Hindlimb muscle (tissue), 1 donor: Measurements from ENCODE around the gene PPM1G. TPM values are rescaled to one million over a fixed set of nuclear protein-coding genes. Genes with fewer than 3 reads are reported as not detected.
"Not testable (repeated sequence)": the region's sequence is repeated elsewhere in the genome, so short reads cannot be mapped to it uniquely, and the experiment has no call there.

ENCODE experiments used
- DNase-seq: peaks from one replicate; pipeline ENCODE4 v3.0.0-alpha.2; 2013
- polyA plus RNA-seq: library from polyadenylated mRNA; unstranded; fragments of 120-200 nt; gene quantifications from one replicate; pipeline ENCODE4 v1.2.1, GENCODE V29; 2013; ENCODE audit not compliant: insufficient read length

The PPM1G gene, protein sequence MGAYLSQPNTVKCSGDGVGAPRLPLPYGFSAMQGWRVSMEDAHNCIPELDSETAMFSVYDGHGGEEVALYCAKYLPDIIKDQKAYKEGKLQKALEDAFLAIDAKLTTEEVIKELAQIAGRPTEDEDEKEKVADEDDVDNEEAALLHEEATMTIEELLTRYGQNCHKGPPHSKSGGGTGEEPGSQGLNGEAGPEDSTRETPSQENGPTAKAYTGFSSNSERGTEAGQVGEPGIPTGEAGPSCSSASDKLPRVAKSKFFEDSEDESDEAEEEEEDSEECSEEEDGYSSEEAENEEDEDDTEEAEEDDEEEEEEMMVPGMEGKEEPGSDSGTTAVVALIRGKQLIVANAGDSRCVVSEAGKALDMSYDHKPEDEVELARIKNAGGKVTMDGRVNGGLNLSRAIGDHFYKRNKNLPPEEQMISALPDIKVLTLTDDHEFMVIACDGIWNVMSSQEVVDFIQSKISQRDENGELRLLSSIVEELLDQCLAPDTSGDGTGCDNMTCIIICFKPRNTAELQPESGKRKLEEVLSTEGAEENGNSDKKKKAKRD
- 57.8 TPM for polyA plus RNA-seq

DNA sequence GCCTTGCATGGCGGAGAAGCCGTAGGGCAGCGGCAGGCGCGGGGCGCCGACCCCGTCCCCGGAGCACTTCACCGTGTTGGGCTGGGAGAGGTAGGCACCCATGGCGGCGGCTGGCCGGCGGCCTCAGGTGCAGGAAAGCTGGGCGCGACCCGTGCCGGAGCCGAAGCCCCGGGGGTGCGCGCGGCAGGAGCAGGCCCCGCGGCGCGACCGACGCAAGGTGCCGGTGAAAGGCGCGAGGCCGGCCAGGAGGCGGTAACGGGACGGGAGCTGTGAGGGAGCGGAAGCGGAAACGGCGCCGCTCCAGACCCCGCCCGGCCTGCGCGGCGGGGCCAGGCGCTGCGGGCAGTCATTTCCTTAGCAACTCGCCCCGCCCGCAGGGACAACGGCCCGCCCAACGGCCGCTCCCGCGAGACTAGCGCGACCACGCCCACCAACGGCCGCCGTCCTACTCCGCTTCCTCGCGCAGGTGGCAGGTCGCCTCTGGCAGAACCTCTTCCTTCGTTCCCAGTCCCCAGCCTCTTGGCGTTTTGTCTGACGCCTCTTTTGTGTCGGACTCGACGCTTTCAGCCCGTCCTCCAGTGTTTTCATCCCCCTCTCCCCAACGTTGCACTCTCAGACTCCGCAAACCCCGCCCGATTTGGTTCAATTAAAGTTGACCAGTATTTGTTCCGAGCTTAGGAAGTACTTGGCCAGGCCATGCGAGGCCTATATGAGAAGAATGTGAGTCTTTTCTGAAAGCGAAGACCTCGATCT is at the start of gene PPM1G:
Gene PPM1G, minus strand, starts transcription at position 271 of the 753 bp plus-strand sequence. Its CDS starts 169 bp downstream, at position 102.
- DNase-seq: peak; percentile 95

DNA sequence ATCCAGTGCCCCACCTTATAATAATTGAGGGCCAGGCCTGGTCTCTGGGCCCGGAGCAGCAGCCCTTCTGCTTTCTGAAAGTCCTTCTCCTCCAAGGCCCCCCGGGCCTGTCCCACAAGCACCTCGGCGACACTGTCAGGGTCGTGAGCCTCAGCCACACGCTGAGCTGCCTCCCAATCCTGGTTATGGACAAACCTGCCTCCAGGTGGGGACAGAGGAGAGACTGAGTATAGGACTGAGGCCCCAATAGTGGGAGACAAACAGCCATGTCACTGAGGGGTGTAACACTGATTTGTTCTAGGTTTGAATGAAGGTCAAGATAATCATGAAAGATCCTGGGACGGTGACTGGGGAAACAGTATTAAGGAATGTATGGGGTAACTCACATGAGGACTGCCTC is 44.6 kb upstream of the PPM1G start:
- DNase-seq: no peak

DNA sequence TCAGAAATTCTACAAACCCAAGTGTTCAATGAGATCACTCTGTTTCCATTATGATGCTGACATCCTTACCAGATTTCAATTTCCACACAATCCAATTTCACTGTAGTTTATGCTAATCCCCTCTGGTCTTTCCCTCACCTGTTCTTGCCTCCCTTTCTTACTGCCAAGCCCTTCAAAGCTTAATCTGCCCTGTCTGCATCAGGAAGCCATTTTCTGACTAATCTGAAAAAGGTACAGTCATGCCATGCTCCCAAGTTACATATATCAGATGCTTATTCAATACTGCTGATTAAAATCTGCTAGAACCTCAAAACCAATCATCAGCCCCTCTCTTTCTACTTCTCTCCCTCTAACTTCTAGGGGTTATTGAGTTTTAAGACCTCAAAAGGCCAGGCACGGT is 41.7 kb upstream of the PPM1G start:
- DNase-seq: no peak

DNA sequence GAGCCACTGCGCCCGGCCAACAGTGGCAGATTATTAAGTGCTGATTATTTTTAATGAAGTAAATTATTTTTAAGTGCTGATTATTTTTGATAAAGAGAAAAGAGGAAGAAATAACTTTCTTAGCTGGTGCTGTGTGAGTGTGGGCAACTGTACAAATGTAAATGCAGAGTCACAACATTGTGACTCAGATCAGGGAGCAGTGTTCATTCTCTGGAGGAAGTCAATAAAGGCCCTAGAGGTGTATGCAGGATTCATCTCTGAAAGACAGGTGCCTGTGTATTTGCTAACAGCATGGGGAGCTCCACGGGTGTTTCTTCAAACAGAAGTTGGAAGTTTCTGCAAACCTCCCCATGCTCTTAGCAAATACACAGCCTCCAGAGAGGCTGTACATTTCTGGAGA is 39.0 kb upstream of the PPM1G start:
- DNase-seq: no peak

DNA sequence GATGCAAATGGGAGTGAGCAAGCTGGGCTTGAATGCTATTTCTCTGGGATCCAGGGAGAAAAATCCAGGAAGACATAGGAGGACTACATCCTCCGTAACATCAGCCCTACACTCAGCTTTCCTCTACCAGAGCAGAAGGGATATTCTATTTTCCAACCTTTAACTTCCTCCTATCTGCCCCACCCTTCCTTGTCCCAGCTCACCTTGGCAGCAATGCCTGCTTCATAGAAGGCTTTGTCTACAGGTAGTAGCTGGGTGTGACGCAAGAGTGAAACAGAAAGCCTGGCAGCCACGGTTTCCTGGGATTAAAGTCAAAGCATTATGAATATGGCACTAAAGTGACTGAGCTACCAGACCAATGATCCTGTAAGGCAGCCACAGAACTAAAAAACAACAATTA is 36.7 kb upstream of the PPM1G start:
- no peak for DNase-seq

DNA sequence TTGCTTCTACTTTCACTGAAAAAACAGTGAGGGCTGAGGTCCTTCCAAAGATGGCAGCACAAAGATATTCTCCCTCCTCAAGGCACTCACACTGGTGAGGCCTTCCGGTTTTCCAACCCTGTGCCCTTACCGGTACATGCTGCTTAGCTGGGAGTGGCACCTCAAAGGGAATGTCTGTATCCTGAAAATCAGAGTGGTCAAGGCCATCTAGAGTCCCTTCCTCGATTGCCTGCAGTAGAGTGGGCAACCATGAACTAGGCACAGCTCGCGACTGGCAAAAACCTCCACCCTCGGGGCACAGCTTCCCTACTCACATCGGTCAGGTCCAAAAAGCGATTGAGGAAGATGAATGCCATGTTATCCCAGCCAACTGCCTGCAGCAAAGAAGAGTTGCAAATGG is 36.2 kb upstream of the PPM1G start:
- DNase-seq: no peak

DNA sequence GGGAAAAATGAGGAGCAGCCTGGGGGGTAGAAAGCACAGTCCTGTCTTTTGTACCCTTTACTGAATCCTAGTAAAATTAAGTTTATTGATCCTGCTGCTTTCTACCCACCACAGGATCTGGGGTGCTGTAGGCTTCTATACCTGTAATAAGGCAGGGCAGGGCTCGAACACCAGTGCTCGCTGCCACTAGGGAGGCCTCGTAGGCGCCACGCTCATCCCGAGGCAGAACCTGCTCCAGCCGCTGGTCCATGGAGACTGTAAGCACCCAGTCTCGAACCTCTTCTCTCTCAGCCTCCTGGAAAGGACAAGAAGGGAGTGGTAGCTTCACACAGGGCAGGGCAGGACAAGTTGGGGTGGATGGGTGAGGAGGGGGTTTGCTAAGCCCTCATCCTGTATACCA is 35.8 kb upstream of the PPM1G start:
- no peak for DNase-seq

DNA sequence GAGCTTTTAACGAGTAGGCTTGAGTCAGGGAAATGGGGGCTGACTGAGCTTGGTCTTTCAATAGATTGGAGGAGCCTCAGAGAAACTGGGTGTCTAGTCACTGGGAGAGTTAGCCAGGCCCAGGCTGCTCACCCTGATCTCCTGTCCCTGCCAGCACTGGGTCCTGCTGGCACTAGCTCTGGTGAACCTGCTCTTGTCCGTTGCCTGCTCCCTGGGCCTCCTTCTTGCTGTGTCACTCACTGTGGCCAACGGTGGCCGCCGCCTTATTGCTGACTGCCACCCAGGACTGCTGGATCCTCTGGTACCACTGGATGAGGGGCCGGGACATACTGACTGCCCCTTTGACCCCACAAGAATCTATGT is 33.5 kb upstream of the PPM1G start:
- DNase-seq: no peak

DNA sequence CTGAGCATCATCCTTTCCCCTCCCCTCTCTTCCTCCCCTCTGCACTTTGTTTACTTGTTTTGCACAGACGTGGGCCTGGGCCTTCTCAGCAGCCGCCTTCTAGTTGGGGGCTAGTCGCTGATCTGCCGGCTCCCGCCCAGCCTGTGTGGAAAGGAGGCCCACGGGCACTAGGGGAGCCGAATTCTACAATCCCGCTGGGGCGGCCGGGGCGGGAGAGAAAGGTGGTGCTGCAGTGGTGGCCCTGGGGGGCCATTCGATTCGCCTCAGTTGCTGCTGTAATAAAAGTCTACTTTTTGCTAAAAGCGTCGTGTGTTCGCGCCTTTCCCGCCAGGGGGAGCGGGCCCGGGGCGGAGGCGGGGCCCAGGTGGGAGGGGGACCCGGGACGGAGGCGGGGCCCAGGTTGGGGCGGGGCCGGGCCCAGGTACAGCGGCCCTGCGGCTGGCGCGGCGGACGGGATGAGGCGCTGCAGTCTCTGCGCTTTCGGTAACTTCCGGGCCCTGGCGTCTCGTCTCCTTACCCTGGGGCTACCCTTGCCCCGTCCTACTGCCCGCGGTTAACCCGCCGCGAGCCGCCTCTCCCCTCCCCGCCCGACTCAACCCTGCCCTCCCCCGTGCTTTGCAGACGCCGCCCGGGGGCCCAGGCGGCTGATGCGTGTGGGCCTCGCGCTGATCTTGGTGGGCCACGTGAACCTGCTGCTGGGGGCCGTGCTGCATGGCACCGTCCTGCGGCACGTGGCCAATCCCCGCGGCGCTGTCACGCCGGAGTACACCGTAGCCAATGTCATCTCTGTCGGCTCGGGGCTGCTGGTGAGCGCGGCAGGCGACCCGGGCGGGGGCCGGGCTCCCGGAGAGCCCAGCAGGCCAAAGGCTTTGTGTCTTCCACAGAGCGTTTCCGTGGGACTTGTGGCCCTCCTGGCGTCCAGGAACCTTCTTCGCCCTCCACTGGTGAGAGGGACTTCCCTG is 32.8 kb upstream of the PPM1G start, which contains the start of gene KRTCAP3:
Gene KRTCAP3, plus strand, starts transcription at position 424 of the 962 bp plus-strand sequence. Its CDS starts 32 bp downstream, at position 456.
- DNase-seq: no peak

DNA sequence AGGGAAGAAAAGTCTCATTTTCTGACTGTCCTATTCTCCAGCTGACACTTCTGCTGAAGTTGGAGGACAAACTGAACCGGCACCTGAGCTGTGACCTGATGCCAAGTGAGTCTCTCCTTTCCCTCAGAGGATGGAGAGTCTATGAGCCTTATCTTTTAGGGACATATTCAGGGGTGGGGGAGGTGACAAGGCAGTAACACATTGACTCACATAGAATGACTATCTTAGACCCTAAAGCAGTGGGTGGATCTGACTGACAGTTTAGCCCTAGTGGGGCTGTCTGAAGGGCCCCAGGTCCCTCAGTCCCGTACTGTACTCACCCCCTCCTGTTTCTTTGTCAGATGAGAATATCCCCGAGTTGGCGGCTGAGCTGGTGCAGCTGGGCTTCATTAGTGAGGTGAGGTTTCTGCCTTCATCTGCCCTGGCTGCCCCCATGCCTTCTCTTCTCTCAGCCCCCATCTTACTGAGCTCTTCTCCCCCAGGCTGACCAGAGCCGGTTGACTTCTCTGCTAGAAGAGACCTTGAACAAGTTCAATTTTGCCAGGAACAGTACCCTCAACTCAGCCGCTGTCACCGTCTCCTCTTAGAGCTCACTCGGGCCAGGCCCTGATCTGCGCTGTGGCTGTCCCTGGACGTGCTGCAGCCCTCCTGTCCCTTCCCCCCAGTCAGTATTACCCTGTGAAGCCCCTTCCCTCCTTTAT is 32.0 kb upstream of the PPM1G start:
- no peak for DNase-seq

DNA sequence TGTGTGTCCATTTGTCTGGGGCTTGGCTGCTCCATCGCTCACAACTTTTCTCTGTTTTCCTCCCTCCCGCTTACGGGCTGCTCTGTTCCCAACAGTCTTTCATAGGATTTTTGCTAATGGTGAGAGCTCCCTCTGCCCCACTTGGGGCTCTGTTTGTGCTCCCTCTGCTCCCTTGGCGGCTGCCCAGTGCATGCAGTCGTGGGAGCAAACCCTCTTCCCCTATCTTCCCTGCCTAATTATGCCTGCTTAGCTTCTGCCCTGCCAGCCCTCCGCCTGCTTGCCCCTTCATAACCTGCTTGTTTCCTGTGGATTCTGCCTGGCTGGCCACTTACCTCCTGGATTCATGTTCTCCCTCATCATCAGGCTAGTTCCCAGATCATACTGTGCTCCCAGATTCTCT is 26.2 kb upstream of the PPM1G start:
- DNase-seq: no peak

DNA sequence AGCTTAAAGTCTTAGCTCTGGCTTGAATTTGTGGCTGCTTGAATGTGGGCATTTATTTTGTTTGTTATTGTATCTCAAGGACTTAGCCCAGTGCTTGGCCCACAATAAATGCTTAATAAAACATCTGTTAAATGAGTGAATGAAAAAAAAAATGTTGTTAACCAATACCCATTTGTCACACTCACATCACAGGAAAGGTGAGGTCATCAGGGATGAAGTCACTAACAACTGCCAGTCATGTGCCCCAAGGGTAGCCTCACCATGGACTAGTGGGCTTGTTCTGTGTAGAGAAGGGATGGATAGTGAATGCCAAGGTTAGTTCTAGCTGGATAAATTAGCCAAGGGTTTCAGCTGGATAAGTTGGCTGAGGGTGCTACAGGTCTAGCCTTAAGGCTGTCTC is 22.0 kb upstream of the PPM1G start:
- DNase-seq: no peak

DNA sequence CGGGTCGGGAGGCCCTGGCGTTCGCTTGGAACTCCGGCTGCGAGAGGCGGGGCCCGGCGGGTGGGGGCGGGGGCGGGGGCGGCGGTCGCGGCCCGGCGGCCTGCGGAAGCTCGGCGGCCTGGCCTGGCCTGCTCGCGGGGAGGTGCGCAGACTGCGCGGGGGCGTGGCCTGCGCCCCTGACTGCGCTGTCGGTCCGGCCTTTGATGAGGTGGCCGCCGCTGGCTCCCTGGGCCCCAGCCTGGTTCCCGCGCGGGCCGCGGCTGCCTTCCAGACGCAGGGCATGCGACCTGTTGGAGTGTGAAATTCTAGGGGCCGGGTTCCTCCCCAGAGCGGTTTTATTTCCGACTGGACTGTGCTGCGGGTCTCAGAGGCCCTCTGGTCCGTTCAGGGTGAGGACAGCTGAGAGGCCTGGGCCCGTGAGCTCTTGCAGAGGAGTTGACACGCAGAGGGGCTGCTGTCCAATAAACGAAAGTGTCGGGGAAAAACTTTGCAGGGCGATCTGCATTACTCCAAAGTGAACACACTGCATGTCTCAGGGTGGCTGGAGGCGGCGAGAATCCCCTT is 19.7 kb upstream of the PPM1G start:
- DNase-seq: peak; percentile 89

DNA sequence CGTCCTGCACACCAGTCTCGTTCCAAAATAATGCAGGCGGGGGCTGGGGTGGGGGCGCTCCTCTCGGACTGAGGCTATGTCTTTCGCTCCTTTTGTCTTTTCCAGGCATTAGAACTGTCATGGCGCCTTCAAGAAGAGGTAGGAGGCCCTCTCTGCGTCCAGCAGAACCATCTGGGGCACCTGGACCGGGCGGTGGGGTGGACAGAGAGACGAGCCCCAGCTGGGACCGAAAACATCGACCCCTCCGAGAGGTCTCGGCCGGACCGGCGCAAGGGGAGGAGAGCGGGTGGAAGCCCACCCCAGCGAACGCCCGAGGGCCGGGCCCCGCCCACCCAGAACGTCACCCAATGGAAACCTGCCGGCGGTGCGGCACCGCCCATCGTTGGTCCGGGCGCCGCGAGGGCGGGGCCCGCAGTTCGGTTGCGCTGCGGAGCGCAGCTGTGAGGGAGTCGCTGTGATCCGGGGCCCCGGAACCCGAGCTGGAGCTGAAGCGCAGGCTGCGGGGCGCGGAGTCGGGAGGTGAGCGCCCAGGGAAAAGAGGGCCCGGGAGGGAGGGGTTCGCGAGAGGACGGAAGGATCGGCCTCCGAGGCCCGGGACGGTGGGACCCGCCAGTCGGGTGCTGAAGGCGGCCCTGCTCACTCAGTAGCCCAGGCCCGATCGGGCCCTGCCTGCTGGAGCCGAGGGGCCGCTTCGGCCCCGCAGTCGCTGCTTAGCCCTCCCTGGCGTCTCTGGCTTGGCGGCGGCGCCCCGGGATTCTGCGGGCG is 19.0 kb upstream of the PPM1G start, which contains the start of gene NRBP1:
Gene NRBP1, plus strand, starts transcription at position 419 of the 765 bp plus-strand sequence. CDS start 4,643 bp downstream, outside the sequence.
- peak; percentile 97 for DNase-seq

DNA sequence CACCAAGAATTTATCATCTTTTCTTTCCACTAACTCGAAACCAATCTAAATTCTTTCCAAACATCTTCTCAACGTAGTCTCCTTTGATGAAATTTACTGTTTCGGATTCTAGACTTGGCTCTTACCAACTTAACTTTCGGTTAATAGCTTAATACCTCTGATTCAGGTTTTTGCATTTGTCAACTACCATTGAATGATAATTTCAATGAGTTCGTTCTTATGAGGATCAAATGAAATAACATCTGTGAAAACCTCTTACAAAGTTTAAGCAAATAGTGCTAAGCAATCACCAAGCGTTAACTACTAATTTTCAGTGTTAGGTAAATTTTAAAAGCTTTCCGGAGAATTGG is 18.4 kb upstream of the PPM1G start:
- no peak for DNase-seq

DNA sequence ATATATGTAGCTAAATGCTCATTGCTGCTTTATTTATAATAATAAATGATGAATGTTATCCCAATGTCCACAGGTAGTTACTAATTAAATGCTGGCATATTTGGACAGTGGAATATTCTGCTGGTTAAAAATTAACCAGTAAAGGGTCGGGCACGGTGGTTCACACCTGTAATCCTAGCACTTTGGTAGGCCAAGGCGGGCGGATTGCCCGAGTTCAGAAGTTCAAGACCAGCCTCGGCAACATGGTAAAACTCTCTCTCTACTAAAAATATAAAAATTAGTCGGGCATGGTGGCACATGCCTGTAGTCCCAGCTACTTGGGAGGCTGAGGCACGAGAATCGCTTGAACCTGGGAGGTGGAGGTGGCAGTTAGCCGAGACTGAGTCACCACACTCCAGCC is 15.6 kb upstream of the PPM1G start:
- DNase-seq: not testable (repeated sequence)

DNA sequence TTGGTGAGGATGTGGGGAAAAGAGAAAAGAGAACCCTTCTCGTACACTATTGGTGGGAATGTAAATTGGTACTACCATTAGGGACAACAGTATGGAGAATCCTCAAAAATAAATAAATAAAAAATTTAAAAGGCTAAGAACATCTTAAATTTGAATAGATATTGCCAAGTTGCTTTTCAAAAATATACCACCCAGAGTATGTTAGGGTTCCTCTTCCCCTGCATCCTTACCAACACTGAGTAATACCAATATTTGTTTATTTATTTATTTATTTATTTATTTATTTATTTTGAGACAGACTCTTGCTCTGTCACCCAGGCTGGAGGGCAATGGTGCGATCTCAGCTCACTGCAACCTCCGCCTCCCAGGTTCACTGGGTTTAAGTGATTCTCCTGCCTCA is 13.6 kb upstream of the PPM1G start:
- no peak for DNase-seq

DNA sequence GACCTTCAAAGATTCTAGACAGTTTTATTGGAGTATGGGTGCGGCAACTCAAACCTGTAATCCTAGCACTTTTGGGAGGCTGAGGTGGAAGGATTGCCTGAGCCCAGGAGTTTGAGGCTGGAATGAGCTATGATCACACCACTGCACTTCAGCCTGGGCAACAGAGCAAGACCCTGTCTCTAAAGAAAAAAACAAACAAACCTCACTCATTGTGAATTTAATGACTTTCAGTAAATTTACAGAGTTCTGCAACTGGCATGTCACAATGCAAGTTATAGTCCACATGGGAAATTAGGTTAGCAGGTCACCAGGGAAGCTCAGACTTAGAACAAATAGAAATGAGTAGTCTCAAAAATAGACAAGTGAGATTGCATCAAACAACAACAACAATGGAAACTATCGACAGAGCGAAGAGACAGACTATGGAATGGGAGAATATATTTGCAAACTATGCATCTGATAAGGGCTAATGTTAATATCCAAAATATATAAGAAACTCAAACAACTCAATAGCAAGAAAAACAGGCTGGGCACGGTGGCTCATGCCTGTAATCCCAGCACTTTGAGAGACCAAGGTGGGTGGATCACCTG is 12.4 kb upstream of the PPM1G start:
- no peak for DNase-seq

DNA sequence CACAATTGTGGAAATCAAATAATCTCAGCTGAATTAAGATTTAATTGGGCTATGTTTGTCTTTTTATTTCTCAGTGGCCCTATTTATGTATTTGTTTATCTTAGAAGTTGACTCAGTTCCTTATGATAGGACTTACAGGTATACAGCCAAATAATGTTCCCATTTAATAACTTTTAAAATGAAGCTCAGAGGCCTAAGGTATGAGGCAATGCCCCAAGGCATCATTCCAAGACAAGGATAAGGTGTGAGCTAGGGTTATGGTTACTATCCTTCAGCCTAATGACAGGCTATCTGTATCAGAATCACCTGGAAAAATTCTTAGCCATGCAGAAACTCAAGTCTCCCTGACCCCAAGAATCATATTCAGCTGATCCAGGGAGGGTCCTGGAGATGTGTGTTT is 11.6 kb upstream of the PPM1G start:
- DNase-seq: no peak

DNA sequence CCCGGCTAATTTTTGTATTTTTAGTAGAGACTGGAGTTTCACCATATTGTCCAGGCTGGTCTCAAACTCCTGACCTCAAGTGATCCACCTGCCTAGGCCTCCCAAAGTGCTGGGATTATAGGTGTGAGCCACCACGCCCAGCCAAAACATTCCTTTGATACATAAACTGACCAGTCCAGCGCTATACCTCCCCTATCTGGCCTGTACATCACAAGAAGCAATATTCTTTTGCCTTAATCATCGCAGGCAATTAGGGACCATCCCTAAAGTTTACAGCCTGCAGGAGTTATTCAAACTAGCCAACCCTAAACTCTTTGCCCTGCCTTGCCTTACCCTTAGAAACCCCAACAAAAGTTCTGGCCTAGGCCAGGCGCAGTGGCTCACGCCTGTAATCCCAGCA is 6.8 kb upstream of the PPM1G start:
- DNase-seq: no peak
